Amygdala (tissue), 56 donors: Measurements from ENCODE around the gene CISD1.
A peak's percentile ranks its signal among the peaks of the same experiment; 100 is the strongest.

Experiments
- DNase-seq, 56 donors: peaks; one replicate each; lab custom pipeline; 2025; lab: John Stamatoyannopoulos, UW

The CISD1 gene

DNA sequence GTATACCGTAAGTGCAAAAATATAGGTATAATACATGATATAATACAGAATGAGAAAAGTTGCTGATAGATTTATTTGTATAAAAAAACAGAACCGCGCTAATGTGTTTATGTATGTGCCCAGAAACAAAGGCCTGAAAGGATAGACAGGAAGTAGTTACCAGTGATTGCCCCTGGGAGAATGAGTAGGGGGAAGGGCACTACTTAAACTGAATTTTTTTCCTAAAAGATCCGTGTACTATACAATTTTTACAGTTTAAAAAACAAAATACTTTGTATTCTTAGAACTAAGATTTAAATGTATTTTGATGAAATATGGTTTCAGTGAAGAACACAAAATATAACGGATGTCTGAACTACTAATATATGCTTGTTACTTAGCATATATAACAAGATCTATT lies 4.2 kb upstream of the CISD1 start:
- no peak for DNase-seq

DNA sequence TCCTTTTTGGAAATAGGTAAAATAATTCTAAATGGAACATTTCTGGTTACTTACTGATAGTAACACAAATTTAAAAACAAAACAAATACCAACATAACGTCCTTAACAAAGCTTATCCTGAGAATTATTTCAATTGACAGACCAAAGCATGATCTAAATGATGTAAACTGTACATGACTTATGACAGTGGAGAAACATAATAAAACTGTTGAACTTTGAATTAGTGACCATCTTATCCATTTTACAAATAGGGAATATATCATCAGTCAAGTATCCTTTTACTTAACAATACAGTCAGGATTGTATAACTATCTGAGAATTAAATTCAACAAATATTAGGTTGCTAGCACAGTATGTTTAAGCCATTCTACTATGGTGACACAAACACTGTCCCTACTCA lies 3.7 kb upstream of the CISD1 start:
- no peak for DNase-seq

DNA sequence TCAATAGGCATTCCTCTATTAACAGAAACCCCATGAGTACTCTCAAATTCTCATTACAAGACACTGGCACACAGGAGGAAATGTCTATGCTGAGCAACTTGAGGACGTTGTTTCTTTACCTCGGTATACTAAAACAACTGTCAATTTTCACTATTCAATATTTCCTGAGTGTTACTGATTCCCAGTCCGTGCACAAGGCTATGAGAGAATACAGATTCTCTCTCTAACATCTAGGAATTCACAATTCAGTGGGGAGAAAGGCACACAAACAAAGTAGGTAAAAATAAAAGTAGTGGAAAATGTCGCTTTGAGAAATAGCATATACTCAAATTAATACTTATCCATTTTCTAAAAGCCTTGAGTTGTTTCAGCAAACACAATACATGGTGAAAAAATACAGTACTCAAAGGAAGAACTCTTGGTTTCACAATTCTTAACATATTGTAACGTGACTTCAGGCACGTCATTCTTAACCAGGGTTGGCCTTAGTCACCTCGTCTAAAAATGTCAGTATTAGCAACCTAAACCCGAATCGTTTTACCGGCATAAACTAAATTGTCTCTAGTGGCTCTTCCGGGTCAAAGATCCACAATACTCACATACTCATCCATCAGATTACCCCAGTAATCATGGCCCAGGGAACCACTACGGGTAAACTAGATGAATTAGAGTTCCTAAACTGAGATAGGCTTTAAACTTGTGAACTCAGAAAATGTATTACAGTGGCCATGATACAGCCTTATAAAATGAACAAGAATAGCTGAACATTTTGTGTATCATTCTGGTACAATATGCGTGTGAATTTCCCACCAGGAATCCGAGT lies 2.7 kb upstream of the CISD1 start:
- no peak for DNase-seq

DNA sequence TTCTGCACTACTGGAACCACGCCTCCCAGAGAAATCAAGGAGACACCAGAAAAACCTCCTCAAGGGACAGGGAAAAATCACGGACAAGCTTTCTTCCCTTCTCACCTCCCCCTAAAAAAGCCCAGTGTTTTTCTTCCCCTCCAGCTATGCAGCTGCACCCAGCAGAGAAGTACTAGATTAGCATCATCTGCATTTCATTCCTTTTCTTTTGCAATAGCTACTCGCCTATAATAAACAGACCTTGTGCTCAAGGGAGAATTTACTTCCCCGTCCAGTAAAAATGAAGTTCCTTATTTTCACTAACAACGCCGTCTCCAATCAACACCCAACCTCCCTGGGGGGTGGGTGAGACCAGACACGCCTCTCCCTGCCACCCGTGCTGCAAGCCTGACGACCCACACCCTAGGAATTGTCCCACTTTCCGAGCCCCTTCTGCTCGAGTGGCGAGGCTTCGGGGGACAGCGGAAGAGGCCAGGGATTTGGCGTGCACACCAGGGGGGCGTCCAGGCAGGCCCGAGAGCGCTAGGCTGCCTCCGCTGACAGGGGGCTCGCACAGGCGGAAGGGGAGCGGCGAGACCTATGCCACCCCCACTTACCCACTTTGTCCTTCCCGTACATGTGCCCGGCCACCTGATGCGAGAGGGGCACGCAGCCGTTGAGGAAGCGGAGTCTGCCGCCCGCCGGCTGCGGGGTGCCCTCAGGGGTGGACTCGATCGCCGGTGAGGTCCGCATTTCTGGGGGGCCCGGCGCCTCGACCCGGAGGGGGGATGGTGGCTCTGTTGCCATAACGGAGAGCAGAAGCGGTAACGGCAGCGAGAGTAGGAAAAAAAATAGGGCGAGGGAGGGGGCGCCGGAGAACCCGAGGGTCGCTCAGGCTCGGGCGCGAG lies 1.9 kb upstream of the CISD1 start:
- DNase-seq, result peak in 45 of 56 donors; percentile 1 to 70 (median 44)

DNA sequence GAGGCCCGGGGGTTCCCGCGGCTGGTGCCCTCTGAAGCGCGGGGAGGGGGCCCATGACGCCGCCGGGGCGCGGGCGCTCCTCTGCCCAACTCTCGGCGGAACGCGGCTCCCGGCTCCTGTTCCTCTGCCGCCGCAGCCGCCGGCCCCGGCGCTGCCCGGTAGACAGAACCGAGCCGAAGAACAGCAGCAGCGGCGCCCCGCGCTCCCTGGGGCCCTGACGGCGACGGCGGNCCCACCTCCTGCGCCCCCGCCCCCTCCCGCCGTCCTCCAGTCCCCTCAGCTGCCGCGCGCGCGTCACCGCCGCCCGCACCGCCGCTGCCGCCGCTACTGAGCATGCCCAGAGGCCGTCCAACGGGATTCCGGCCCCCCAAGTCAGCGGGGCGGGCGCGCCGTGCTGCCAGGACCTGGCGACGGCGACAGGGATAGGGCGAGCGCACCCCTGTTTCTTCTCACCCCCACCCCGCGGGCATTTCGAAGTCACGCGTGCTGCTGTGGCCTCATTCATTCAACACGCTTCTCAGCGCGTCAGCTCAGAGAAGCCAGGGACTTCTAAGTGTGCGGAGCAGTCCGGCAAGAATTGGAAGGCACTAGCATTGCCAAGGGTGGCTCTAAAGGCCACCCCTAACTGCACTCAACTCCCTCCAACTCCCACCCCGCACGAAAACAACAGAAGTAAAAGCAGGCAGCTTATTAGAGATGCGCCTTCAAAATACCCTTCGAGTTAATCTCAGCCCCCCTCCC lies 1.1 kb upstream of the CISD1 start, which contains the start of gene IPMK:
Gene IPMK (minus strand): TSS at position 182 of the 741 bp plus-strand sequence. CDS start 283 bp downstream, outside the sequence.
- peak; percentile 36 to 96 (median 88) for DNase-seq

DNA sequence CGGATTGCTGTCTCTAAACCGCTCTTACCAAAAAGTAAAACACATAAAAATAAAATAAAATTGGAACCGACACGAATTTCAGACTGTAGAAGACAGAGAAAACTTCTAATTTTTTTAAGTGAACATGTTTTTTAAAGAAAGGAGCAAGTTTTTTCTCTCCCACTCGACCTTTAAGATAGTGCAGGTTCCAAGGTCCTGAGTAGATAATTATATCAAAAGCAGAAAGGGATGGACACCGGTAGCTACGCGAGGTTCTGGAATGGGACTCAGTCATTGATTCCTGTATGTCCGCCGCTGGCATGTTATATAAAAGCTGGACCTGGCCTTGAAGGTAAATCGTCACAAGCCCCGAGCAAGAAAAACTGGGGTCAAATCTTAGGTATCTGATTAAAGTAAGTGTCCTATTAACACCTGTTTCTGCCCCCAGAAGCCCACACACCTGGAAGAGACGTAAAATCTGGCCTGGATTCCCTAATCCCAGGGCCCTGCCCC lies 462 bp upstream of the CISD1 start:
- DNase-seq, result no peak

DNA sequence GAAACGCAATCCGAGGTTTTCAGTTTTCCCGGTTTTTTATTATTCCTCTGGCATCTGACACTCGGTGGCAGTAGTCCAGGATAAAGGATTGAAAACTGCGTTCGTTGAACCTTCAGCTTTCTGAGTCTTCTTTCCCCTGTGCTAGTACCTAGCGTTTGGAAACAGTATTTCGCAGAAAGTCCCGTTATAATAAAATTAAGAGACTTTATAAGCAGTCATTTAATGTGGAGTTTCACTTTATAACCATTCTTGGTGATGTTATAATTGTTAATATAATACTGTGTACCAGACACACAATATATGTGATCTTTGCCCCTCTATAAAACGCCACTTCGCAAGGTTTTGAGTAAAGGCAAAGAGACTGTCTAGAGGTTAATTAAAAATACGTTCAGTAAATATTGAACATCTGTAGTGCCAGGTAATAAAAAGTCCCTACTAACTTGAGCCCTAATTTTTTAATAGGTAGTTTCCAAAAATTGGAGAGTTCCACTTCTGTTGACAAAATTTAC lies 874 bp downstream of the CISD1 start:
- DNase-seq, result no peak

DNA sequence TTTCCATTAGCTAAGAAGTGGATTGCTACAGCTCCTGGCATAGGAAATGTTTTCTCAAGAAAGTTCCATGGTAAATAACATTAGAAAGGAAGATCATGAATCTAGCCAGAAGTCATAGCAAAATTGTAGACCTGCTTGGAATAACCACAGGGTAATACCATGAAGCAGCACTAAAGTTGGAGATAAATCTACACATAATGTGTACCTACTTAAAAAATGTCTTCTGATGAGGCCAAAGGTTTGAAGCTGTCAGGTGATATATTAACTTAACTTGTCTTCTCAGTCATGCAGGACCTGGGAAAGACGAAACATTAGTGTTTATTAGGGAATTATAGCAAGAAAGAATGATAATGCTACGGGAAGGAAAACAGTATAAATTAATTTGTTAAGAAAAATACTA lies 6.3 kb downstream of the CISD1 start:
- DNase-seq, result no peak

DNA sequence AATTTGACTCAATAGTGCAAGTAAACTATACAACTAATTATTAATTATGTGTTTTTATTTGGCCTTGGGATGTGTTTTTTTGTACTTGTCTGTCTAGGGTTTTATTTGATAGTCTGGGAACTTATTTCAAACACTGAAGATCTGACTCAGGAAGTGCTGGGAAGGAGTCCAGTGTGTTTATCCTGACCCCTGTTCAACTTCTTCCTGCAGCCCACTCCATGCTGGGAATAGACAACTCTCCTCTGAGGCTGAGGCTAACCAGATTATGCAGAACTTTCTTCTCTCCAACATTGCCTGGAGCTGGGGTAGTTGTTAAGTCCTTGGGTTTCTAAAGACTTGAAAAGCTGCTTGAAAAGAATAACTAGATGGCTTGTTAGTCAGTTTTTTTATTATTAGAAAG lies 6.9 kb downstream of the CISD1 start:
- no peak for DNase-seq

DNA sequence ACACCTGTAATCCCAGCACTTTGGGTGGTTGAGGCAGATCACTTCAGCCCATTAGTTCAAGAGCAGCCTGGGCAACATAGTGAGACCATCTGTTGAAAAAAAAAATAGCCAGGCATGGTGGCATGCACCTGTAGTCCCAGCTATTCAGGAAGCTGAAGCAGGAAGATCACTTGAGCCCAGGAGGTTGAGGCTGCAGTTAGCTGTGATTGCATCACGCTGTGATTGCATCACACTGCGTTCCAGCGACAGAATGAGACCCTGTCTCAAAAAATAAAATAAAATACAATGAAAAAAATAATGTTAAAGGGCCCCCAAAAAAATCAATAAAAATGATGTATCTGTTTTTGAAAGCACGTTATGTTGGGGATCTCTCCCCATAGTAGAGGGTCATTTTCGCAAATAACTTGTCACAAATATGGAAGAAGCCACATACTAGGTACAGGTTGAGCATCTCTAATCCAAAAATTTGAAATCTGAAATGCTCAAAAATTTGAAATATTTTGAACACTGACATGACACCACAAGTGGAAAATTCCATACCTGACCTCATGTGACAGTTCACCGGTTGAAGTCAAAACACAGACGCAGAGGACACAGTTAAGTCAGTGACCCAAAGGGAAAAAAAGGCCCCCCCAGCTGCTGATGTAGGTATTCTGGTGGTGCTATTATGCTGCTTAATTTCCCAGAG lies 9.5 kb downstream of the CISD1 start:
- DNase-seq, result no peak

DNA sequence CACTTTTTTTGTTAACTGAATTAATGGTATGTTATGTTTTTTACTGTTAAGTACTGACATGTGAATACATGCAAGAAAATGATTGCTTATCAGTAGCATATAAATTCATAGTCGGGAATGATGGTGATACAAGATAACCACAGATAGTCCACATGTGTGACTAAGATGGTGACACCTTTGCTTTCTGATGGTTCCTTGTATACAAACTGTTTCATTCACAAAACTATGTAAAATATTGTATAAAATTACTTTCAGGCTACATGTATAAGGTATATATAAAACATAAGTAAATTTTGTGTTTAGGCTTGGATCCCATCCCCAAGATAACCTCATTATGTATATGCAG lies 10.0 kb downstream of the CISD1 start:
- DNase-seq, result no peak

DNA sequence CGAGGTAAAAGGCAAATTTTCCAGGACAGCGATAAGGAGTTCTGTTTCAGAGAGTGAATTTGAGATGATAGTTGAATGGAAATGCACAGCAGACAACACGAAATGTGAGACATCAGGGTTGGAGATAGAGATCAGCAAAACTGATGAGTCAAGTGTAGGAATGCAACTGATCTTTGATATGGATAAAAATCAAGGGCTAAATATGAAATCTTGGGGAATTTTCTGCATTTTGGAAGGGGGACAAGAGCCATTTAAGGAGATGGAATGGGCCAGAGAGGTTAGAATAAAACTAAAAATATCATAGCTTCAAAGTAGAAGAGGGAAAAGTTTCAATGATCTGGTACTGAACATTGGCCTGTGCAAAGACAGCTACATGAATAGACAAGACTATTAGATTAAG lies 11.5 kb downstream of the CISD1 start:
- DNase-seq, result no peak

DNA sequence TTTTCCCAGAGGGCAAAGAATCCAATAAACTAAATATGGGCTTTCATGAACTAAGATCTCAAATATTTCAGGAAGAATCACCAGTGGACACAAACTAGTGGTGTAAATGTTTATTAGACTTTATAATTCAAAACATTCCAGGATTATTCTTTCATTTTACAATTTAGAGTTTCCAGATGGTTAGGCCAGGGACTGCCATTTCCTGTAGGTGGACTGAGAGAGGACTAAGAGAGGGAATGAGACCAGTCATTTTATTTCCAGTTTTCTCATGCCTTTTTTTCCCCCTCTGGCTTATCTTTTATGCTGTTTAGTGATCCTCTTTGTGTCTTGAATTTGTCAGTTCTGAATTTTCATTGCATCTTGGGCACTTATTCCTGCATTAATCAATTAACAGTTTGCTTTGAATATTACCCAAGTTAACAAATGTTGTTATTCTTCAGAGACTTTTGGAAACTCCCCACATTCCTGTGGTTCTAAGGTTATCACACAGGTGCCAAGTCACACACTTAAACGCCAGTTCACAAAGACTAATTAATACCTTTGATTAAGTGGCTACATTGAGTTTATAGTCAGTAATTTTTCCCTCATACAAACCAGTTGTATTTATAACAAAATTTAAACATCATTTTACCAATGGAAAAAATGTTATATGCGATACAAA lies 12.3 kb downstream of the CISD1 start:
- no peak for DNase-seq

DNA sequence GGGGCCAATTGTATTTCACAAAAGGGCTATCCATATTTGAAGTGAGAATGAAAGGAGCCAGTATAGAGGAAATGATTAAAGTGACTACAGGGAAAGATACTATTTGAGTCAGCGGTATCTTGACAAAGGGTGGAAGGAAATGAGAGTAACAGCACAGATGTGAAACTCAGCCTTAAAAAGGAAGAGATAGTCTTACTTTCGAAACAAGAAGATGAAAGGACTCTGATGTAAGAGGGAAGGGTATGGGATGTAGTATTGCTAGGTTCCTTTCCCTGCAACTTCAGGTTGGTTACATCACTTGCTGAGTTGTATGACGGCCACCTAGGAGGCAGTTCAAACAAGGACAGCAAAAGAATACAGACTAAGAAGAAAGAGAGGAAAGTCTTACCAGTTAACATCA lies 13.7 kb downstream of the CISD1 start:
- DNase-seq, result no peak

DNA sequence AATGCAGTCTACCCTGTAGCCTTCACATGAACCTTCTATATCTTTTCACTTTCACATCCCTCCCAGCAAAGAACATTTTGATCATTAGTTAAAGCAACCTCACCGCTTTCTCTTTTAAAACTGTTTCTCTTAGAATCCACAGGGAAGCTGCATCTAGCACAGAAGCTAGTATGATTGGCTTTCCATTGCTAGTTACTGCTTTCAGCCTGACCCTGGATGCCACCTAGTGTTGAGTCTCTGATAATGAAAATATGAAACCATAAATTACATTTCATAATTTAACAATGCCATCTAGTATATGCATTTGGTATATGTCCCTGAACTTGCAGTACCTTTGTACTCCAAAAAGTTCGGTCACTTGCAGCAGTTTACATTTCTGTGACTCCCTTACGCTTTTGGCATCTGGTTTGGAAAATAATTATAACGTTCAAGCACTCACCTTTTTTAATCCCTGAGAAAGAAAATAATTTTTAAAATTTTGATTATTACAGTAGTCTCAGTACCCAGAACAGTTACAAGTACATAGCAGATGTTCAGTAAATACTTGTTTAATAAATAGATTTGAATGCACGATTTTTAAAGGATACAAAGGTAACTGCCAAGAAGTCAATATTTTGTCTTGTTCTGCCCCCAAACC lies 22.7 kb downstream of the CISD1 start:
- DNase-seq, result peak in 7 of 56 donors; percentile 0 to 35 (median 9)

DNA sequence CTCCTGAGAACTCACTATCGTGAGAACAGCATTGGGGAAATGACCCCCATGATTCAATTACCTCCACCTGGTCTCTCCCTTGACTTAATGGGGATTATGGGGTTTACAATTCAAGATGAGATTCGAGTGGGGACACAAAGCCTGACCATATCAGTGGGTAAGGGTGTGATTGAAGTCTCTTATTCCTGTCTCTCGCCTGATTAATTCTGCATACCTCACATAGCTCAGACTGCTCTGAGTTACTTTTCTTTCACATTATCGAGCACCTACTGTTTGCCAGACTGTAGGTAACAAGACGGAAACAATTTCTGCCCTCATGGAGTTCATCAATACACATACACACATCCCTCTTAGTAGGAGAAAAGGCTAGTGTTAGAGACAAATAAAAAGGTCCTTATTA lies 25.0 kb downstream of the CISD1 start:
- no peak for DNase-seq

DNA sequence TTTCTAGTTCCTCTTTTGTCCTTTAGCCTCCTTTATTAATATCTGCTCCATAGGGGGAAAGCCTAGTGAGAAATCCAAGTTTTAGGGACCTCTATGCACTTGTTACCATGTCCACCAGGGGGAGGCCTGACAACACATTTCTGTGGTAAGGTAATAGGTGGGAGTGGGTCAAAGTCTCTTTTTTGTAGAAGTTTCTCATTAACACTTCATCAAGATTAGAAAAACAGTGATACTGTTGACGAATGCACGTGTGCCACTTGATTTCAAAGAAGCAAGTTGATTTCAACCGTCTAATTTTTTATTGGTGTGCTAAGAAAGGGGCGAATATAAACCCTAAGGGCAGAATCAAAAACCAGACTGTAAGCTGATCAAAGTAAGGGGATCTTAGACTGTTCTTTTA lies 30.6 kb downstream of the CISD1 start:
- peak in 22 of 56 donors; percentile 1 to 69 (median 12) for DNase-seq

DNA sequence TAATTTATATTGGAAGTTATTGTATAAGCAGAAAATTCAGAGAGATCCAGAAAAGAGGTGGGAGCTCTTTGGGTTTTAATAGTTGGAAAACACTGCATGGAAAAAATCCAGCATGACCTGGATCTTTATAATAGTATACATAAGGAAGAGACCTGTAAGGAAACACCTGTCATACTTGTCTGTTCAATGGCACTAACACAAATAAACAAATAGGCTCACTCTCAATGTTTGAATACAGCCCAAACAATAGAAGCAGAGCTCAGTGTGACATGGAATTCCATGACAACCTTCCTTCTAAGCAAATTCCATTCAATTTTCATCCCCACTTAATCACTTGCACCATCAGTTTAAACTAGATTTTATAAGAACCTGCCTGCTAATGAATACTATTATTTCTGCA lies 31.7 kb downstream of the CISD1 start:
- DNase-seq, result no peak

DNA sequence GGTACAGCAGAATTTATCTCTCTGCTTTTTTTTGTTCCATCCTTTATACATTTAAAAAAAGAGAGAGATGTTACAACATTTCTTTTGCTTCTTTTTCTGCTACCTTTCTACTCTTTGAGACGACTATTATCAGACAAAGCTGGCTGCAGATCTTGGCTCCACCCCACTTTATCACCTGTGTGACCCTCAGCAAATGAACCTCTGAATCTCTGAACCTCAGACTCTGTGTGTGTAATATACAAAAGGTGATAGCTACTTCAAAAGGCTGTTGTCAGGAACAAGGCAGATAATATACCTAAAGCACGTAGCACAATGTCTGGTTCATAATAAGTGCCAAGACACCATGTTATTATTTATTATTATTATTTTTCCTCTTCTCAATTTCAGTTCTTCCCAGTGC lies 33.3 kb downstream of the CISD1 start:
- DNase-seq, result no peak
